ENCODE measurements around the gene TTC22. TPM values are rescaled to one million over a fixed set of nuclear protein-coding genes. Genes with fewer than 3 reads are reported as not detected.

Gene TTC22
- total RNA-seq, 3 donors from 2014 or later = 51.6 to 122 (median 70.8) TPM

- H3K4me3 ChIP-seq = no peak overlapping the region
- intact Hi-C loops (cut with DNase I, micrococcal nuclease) = no loop called here
- H3K9me3 ChIP-seq = peaks cover 3% of the 10 kb centered on the region
- no peaks in the 10 kb centered on the region for H3K4me1 ChIP-seq (ENCODE audit: low read depth)
- TF ChIP-seq, protein P1, sequence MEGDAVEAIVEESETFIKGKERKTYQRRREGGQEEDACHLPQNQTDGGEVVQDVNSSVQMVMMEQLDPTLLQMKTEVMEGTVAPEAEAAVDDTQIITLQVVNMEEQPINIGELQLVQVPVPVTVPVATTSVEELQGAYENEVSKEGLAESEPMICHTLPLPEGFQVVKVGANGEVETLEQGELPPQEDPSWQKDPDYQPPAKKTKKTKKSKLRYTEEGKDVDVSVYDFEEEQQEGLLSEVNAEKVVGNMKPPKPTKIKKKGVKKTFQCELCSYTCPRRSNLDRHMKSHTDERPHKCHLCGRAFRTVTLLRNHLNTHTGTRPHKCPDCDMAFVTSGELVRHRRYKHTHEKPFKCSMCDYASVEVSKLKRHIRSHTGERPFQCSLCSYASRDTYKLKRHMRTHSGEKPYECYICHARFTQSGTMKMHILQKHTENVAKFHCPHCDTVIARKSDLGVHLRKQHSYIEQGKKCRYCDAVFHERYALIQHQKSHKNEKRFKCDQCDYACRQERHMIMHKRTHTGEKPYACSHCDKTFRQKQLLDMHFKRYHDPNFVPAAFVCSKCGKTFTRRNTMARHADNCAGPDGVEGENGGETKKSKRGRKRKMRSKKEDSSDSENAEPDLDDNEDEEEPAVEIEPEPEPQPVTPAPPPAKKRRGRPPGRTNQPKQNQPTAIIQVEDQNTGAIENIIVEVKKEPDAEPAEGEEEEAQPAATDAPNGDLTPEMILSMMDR (IDR thresholded peaks at IDR 0.05) = no peak
- H3K36me3 ChIP-seq (ENCODE audit: low read depth) = no peaks in the 10 kb centered on the region
- no peak for DNase-seq
- no peak for ATAC-seq
These were observed 32.0 kb upstream of the TTC22 start for GRCh38 chr1:54833121-54833520.

DNA sequence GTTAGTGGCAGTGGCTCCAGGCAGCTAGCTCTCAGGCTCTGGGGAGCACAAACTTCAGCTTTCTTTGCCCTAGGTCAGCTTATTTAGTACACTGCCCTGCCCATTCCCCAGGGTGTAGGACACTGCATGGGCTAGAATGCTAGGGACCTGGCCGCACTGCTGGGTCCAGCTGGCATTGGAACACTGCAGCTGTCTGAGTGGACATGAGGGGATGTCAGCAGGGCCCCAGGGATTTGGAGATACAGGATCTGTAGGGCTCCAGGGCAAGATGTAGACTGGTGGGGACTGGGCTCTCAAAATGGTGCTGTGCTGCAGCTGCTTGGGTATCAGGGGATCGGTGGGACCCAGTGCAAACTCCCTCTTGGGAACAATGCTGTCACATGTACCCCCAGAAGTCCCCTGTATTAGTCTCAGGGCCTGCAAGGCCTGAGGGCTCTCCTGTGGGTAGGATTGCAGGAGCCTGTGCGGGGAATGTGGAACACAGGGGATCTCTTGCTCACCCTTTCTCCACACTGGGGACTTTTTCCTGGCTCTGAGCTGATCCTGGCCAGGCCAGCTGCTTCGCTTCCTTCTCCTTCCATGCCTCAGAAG lies 25.2 kb upstream of the TTC22 start:
- H3K4me1 ChIP-seq (ENCODE audit: low read depth) = no peaks in the 10 kb centered on the region
- intact Hi-C loops (cut with DNase I, micrococcal nuclease) = no loop called here
- TF ChIP-seq, protein P1 (IDR thresholded peaks at IDR 0.05) = no peak
- no peak for DNase-seq
- ATAC-seq = no peak
- H3K4me3 ChIP-seq = no peak overlapping the region
- H3K9me3 ChIP-seq = peaks cover 18% of the 10 kb centered on the region
- H3K36me3 ChIP-seq (ENCODE audit: low read depth) = no peaks in the 10 kb centered on the region

GRCh38 chr1:54825696-54826095 lies 24.6 kb upstream of the TTC22 start:
- intact Hi-C loops (cut with DNase I, micrococcal nuclease) = no loop called here
- DNase-seq (no peak), ATAC-seq (no peak)
- TF ChIP-seq, protein P1 (IDR thresholded peaks at IDR 0.05) = no peak
- peaks cover 18% of the 10 kb centered on the region for H3K9me3 ChIP-seq
- no peaks in the 10 kb centered on the region for H3K36me3 ChIP-seq (ENCODE audit: low read depth)
- no peaks in the 10 kb centered on the region for H3K4me1 ChIP-seq (ENCODE audit: low read depth)
- no peak overlapping the region for H3K4me3 ChIP-seq

- ATAC-seq (no peak), DNase-seq (no peak)
- Histone ChIP-seq H3K4me1 (ENCODE audit: low read depth) (no peaks in the 10 kb centered on the region), H3K36me3 (ENCODE audit: low read depth) (no peaks in the 10 kb centered on the region), H3K4me3 (no peak overlapping the region), H3K9me3 (peaks cover 18% of the 10 kb centered on the region)
- TF ChIP-seq, protein P1 (IDR thresholded peaks at IDR 0.05) = no peak
- intact Hi-C loops (cut with DNase I, micrococcal nuclease) = no loop called here
These were observed 22.5 kb upstream of the TTC22 start for GRCh38 chr1:54823670-54824069.

DNA sequence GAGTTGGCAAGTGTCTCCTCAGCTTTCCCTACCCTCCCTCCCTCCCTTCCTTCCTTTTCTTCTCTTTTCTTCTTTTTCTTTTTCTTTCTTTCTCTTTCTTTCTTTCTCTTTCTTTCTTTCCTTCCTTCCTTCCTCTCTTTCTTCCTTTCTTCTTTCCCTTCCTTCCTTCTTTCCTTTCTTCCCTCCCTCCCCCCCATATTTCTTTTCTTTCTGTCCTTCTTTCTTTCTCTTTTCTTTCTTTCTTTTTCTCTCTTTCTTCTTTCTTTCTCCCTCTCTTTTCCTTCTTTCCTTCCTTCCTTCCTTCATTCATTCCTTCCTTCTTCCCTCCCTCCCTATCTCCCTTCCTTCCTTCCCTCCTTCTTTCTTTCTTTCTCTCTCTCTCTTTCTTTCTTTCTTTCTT lies 18.6 kb upstream of the TTC22 start:
- Histone ChIP-seq H3K4me1 (ENCODE audit: low read depth) (peaks cover 3% of the 10 kb centered on the region), H3K4me3 (no peak overlapping the region), H3K9me3 (peaks cover 11% of the 10 kb centered on the region), H3K36me3 (ENCODE audit: low read depth) (no peaks in the 10 kb centered on the region)
- intact Hi-C loops (cut with DNase I, micrococcal nuclease) = no loop called here
- no peak for DNase-seq
- ATAC-seq = no peak
- TF ChIP-seq, protein P1 (IDR thresholded peaks at IDR 0.05) = no peak

GRCh38 chr1:54819195-54819536 lies 18.0 kb upstream of the TTC22 start:
- TF ChIP-seq, protein P1 (IDR thresholded peaks at IDR 0.05) = no peak
- no peak overlapping the region for H3K4me3 ChIP-seq
- ATAC-seq (no peak), DNase-seq (no peak)
- no peaks in the 10 kb centered on the region for H3K36me3 ChIP-seq (ENCODE audit: low read depth)
- H3K4me1 ChIP-seq (ENCODE audit: low read depth) = peaks cover 8% of the 10 kb centered on the region
- peaks cover 5% of the 10 kb centered on the region for H3K9me3 ChIP-seq
- intact Hi-C loops (cut with DNase I, micrococcal nuclease) = no loop called here
